ENCODE data around the gene TLK2. TPM values are rescaled to one million over a fixed set of nuclear protein-coding genes. Genes with fewer than 3 reads are reported as not detected.

Gene TLK2
- total RNA-seq, 1 donor from 2014 or later, result 53.4 TPM

- peaks cover 26% of the 10 kb centered on the region for H3K4me1 Mint-ChIP-seq (ENCODE audit: unreplicated experiment)
- no peak for TF ChIP-seq CTCF (conservative IDR thresholded peaks at IDR 0.05)
- no peaks in the 10 kb centered on the region for H3K9me3 Mint-ChIP-seq
- peak overlapping the region; percentile 29 for H3K27ac Mint-ChIP-seq
- DNase-seq (ENCODE audit: extremely low spot score, unreplicated experiment), result no peak
- no peak overlapping the region for H3K4me3 Mint-ChIP-seq
- no peaks in the 10 kb centered on the region for H3K27me3 Mint-ChIP-seq
- H3K36me3 Mint-ChIP-seq, result peaks cover 5% of the 10 kb centered on the region
Observed at GRCh38 chr17:62619417-62620155, 141.0 kb downstream of the TLK2 start.

- no peaks in the 10 kb centered on the region for H3K9me3 Mint-ChIP-seq
- H3K27me3 Mint-ChIP-seq, result peaks cover 4% of the 10 kb centered on the region
- peaks cover 17% of the 10 kb centered on the region for H3K4me1 Mint-ChIP-seq (ENCODE audit: unreplicated experiment)
- H3K4me3 Mint-ChIP-seq, result no peak overlapping the region
- H3K36me3 Mint-ChIP-seq, result no peaks in the 10 kb centered on the region
- DNase-seq (ENCODE audit: extremely low spot score, unreplicated experiment), result no peak
- H3K27ac Mint-ChIP-seq, result no peak overlapping the region
- no peak for TF ChIP-seq CTCF (conservative IDR thresholded peaks at IDR 0.05)
Observed at GRCh38 chr17:62621223-62621622, 142.6 kb downstream of the TLK2 start.

- Mint-ChIP-seq H3K4me3 (peak overlapping the region; percentile 77), H3K27ac (no peak overlapping the region), H3K36me3 (peaks cover 5% of the 10 kb centered on the region), H3K9me3 (no peaks in the 10 kb centered on the region), H3K27me3 (peaks cover 28% of the 10 kb centered on the region), H3K4me1 (ENCODE audit: unreplicated experiment) (peaks cover 20% of the 10 kb centered on the region)
- no peak for DNase-seq (ENCODE audit: extremely low spot score, unreplicated experiment)
- no peak for TF ChIP-seq CTCF (conservative IDR thresholded peaks at IDR 0.05)
Observed at GRCh38 chr17:62625184-62625869, 146.7 kb downstream of the TLK2 start.

GRCh38 chr17:62625870-62626200 is 147.2 kb downstream of the TLK2 start:
- no peak for TF ChIP-seq CTCF (conservative IDR thresholded peaks at IDR 0.05)
- Mint-ChIP-seq H3K9me3 (no peaks in the 10 kb centered on the region), H3K27ac (peak overlapping the region; percentile 18), H3K4me3 (peak overlapping the region; percentile 77), H3K4me1 (ENCODE audit: unreplicated experiment) (peaks cover 20% of the 10 kb centered on the region), H3K36me3 (peaks cover 5% of the 10 kb centered on the region), H3K27me3 (peaks cover 31% of the 10 kb centered on the region)
- no peak for DNase-seq (ENCODE audit: extremely low spot score, unreplicated experiment)

GRCh38 chr17:62626719-62627218 is 148.1 kb downstream of the TLK2 start:
- H3K4me1 Mint-ChIP-seq (ENCODE audit: unreplicated experiment), result peaks cover 20% of the 10 kb centered on the region
- H3K36me3 Mint-ChIP-seq, result peaks cover 5% of the 10 kb centered on the region
- H3K9me3 Mint-ChIP-seq, result no peaks in the 10 kb centered on the region
- DNase-seq (ENCODE audit: extremely low spot score, unreplicated experiment), result peak; percentile 79
- peaks cover 31% of the 10 kb centered on the region for H3K27me3 Mint-ChIP-seq
- peak overlapping the region; percentile 18 for H3K27ac Mint-ChIP-seq
- H3K4me3 Mint-ChIP-seq, result peak overlapping the region; percentile 86
- TF ChIP-seq CTCF (conservative IDR thresholded peaks at IDR 0.05), result no peak

Measured in type B pancreatic cell (in vitro differentiated cells).